H9 (cell line): ENCODE results near the gene PRRT2. TPM values are rescaled to one million over a fixed set of nuclear protein-coding genes. Genes with fewer than 3 reads are reported as not detected.
"Not testable (repeated sequence)": the region's sequence is repeated elsewhere in the genome, so short reads cannot be mapped to it uniquely, and the experiment has no call there.

Experiments used
- DNase-seq: peaks from one replicate; pipeline ENCODE4 v3.0.0-alpha.2; 2017
- H2AFZ ChIP-seq: one replicate; pipeline ENCODE4 v1.6.1; 2013; ENCODE audit warnings: mild to moderate bottlenecking, low read length, control low read depth, moderate library complexity
- H2AK5ac ChIP-seq: 2 replicates; pipeline ENCODE4 v1.6.1; 2013; ENCODE audit warnings: low read length, control low read depth, mixed read lengths; ENCODE audit not compliant: insufficient read length
- H2BK120ac ChIP-seq: one replicate; pipeline ENCODE4 v1.6.1; 2013; ENCODE audit warnings: low read depth, mild to moderate bottlenecking, low read length, control low read depth, inconsistent platforms; ENCODE audit not compliant: poor library complexity, severe bottlenecking
- H2BK12ac ChIP-seq: 2 replicates; pipeline ENCODE4 v1.6.1; 2013; ENCODE audit warnings: low read length, control low read depth, mixed read lengths, low read depth; ENCODE audit not compliant: insufficient read length
- H2BK15ac ChIP-seq: 2 replicates; pipeline ENCODE4 v1.6.1; 2013; ENCODE audit warnings: low read depth, low read length, control low read depth
- H2BK20ac ChIP-seq: one replicate; pipeline ENCODE4 v1.6.1; 2013; ENCODE audit warnings: low read depth, mild to moderate bottlenecking, low read length, control low read depth, inconsistent platforms; ENCODE audit not compliant: poor library complexity, severe bottlenecking
- H2BK5ac ChIP-seq: 2 replicates; pipeline ENCODE4 v1.6.1; 2013; ENCODE audit warnings: low read length, control low read depth, mixed read lengths; ENCODE audit not compliant: insufficient read length
- H3K14ac ChIP-seq: 2 replicates; pipeline ENCODE4 v1.6.1; 2013; ENCODE audit warnings: low read length, control low read depth; ENCODE audit not compliant: insufficient read depth
- H3K18ac ChIP-seq: 2 replicates; pipeline ENCODE4 v1.6.1; 2013; ENCODE audit warnings: low read depth, mild to moderate bottlenecking, mixed read lengths, low read length, control low read depth; ENCODE audit not compliant: insufficient read length
- H3K23ac ChIP-seq: 2 replicates; pipeline ENCODE4 v1.6.1; 2013; ENCODE audit warnings: low read length, control low read depth, mixed read lengths, low read depth; ENCODE audit not compliant: insufficient read length
- H3K23me2 ChIP-seq: 2 replicates; pipeline ENCODE4 v1.6.1; 2013; ENCODE audit warnings: low read depth, mild to moderate bottlenecking, mixed read lengths, low read length, control low read depth; ENCODE audit not compliant: insufficient read length, poor library complexity, severe bottlenecking
- H3K27ac ChIP-seq: 2 replicates; pipeline ENCODE4 v1.5.1; 2013; ENCODE audit warnings: low read length, control low read depth, mixed read lengths, low read depth; ENCODE audit not compliant: insufficient read length
- H3K27me3 ChIP-seq: 2 replicates; pipeline ENCODE4 v1.6.1; 2013; ENCODE audit warnings: low read length, control low read depth, inconsistent platforms; ENCODE audit not compliant: insufficient read depth
- H3K4ac ChIP-seq: 2 replicates; pipeline ENCODE4 v1.6.1; 2013; ENCODE audit warnings: low read depth, mild to moderate bottlenecking, control low read depth, inconsistent platforms, low read length, moderate library complexity
- H3K4me1 ChIP-seq: 2 replicates; pipeline ENCODE4 v1.6.1; 2013; ENCODE audit warnings: low read length, control low read depth, inconsistent platforms; ENCODE audit not compliant: insufficient read depth
- H3K4me2 ChIP-seq: 2 replicates; pipeline ENCODE4 v1.6.1; 2013; ENCODE audit warnings: low read length, control low read depth, mixed read lengths; ENCODE audit not compliant: insufficient read length, insufficient read depth
- H3K56ac ChIP-seq: 2 replicates; pipeline ENCODE4 v1.6.1; 2013; ENCODE audit warnings: low read depth, mild to moderate bottlenecking, mixed read lengths, low read length, control low read depth; ENCODE audit not compliant: insufficient read length
- H3K79me1 ChIP-seq: 2 replicates; pipeline ENCODE4 v1.6.1; 2013; ENCODE audit warnings: low read depth, mild to moderate bottlenecking, moderate library complexity, low read length, control low read depth, inconsistent platforms; ENCODE audit not compliant: insufficient read depth, poor library complexity, severe bottlenecking
- H3K79me2 ChIP-seq: 2 replicates; pipeline ENCODE4 v1.6.1; 2013; ENCODE audit warnings: low read length, control low read depth, inconsistent platforms; ENCODE audit not compliant: insufficient read depth
- H3K9ac ChIP-seq: 2 replicates; pipeline ENCODE4 v1.6.1; 2013; ENCODE audit warnings: low read length, control low read depth, mixed read lengths; ENCODE audit not compliant: insufficient read length; ENCODE audit errors: extremely low read depth
- H3K9me3 ChIP-seq: one replicate; pipeline ENCODE4 v1.6.1; 2013; ENCODE audit warnings: low read depth, low read length, inconsistent platforms; ENCODE audit not compliant: control insufficient read depth
- H3T11ph ChIP-seq: one replicate; pipeline ENCODE4 v1.6.1; 2013; ENCODE audit warnings: mild to moderate bottlenecking, low read length, control low read depth, inconsistent platforms
- H4K20me1 ChIP-seq: one replicate; pipeline ENCODE4 v1.6.1; 2013; ENCODE audit not compliant: control insufficient read depth, insufficient read length, insufficient read depth
- H4K5ac ChIP-seq: 2 replicates; pipeline ENCODE4 v1.6.1; 2013; ENCODE audit warnings: low read depth, mild to moderate bottlenecking, mixed read lengths, low read length, control low read depth; ENCODE audit not compliant: insufficient read length
- H4K8ac ChIP-seq: replicated peaks from 2 replicates; pipeline ENCODE4 v1.6.1; 2013; ENCODE audit warnings: low read length, control low read depth, mixed read lengths, low read depth; ENCODE audit not compliant: insufficient read length
- H4K91ac ChIP-seq: 2 replicates; pipeline ENCODE4 v1.6.1; 2013; ENCODE audit warnings: low read depth, mild to moderate bottlenecking, moderate library complexity, mixed read lengths, low read length, control low read depth; ENCODE audit not compliant: insufficient read length
- H3K27ac Mint-ChIP-seq, 3 experiments: 2 replicates in 2 of 3; 3 replicates in 1 of 3; pipeline ENCODE4 v1.8.0; 2020 to 2021; ENCODE audit warnings: mixed read lengths in 3 of 3, mild to moderate bottlenecking in 1 of 3, moderate library complexity in 1 of 3
- H3K27me3 Mint-ChIP-seq: 2 replicates; pipeline ENCODE4 v1.8.0; 2021; ENCODE audit warnings: low read depth, mild to moderate bottlenecking, moderate library complexity, mixed read lengths
- H3K36me3 Mint-ChIP-seq, 3 experiments: 2 replicates in 2 of 3; 3 replicates in 1 of 3; pipeline ENCODE4 v1.8.0; 2020 to 2021; ENCODE audit warnings: low read depth in 3 of 3, mixed read lengths in 3 of 3; ENCODE audit not compliant: insufficient read depth in 1 of 3
- H3K4me1 Mint-ChIP-seq, 2 experiments: 2 replicates each; pipeline ENCODE4 v1.8.0; 2020; ENCODE audit warnings: mixed read lengths in 2 of 2
- H3K4me3 Mint-ChIP-seq, 2 experiments: 2 replicates in 1 of 2; 3 replicates in 1 of 2; pipeline ENCODE4 v1.8.0; 2020 to 2021; ENCODE audit warnings: mild to moderate bottlenecking in 2 of 2, mixed read lengths in 2 of 2, moderate library complexity in 1 of 2
- H3K9me3 Mint-ChIP-seq, 2 experiments: 2 replicates in 1 of 2; 3 replicates in 1 of 2; pipeline ENCODE4 v1.8.0; 2020; ENCODE audit warnings: mild to moderate bottlenecking in 2 of 2, mixed read lengths in 2 of 2, moderate library complexity in 1 of 2
- WGBS: extraction: QIAGEN DNeasy Blood & Tissue Kit; methylation state at CpG from one replicate; pipeline ENCODE4 v1.1.7; 2013; ENCODE audit warnings: missing lambda C conversion rate, low lambda C conversion rate, mixed read lengths; ENCODE audit not compliant: insufficient read length; ENCODE audit errors: extremely low coverage; 5-methylcytosine and 5-hydroxymethylcytosine counted together
- total RNA-seq: library from RNA; stranded (reverse); gene quantifications from 2 replicates; pipeline ENCODE4 v1.2.1, GENCODE V29; 2021
- TF ChIP-seq, protein P1 (sequence below): fragments of 200-600 bp; sonication (generic); conservative IDR thresholded peaks from 3 replicates; pipeline ENCODE4 v1.8.0; 2021; ENCODE audit warnings: antibody characterized with exemption, mild to moderate bottlenecking

The PRRT2 gene
- total RNA-seq, 1 experiment from 2014 or later, result 14.6 TPM

DNA sequence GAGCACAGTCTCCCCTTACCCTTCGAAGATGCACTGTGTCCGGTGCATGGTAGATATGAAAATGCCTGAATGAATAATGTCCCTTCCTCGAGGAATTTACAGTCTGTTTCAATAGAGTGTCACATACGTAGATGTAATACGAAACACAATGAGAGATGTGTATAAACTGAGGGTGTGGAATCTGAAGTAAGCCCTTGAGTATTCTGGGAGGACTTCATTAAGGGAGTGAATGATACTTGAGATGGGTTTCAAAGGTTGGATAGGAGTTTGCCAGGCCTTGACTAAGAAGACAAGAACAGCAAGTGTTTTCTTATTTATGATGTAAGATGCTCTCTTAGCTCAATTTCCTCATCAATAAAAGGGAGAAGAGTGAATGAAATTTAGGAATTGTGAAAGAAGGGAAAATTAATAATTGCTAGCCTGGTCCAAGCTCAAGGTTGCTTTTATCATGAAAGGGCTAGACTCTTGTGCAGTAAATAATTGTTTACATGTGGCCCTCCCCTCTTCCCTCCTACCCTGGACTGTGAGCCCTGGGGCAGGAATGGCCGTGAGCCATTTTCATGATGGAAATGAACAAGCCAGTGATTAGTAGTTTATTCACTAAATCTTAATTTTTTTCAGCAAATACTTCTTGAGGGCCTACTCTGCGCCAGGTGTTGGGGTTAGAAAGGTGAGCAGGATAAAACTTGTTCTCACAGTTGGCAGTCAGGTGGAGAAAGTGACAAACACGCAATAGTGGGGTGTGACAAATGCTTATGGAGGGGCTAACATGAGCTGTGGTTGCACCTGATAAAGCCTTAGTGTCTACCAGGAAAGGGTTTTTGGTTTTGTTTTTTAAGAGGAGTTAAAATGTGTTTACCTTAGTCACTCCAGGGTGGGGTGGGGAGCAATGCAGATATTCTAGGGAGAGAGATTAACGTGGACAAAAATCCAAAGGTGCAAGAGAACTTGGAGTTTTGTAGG is 19.9 kb upstream of the PRRT2 start:
- Histone ChIP-seq H3K14ac (no peak overlapping the region), H2AK5ac (no peak overlapping the region), H3K9me3 (no peaks in the 10 kb centered on the region), H3K23ac (no peak overlapping the region), H2AFZ (no peak overlapping the region), H3K27me3 (no peaks in the 10 kb centered on the region), H3K4ac (no peak overlapping the region), H4K5ac (no peak overlapping the region), H4K20me1 (no peaks in the 10 kb centered on the region), H2BK5ac (no peak overlapping the region), H2BK15ac (no peak overlapping the region), H3K9ac (peak overlapping the region; percentile 73), H3K79me2 (peaks cover 36% of the 10 kb centered on the region), H2BK12ac (no peak overlapping the region), H4K8ac (no peak overlapping the region), H3K56ac (no peak overlapping the region), H3K18ac (no peak overlapping the region), H4K91ac (no peak overlapping the region), H3K4me1 (no peaks in the 10 kb centered on the region; the same call in 1 of the 2 replicates), H3K27ac (no peak overlapping the region), H3K4me2 (peak overlapping the region; percentile 64), H3K23me2 (peaks cover 5% of the 10 kb centered on the region), H3K79me1 (peaks cover 7% of the 10 kb centered on the region), H2BK120ac (no peak overlapping the region), H3T11ph (no peak overlapping the region), H2BK20ac (no peak overlapping the region)
- no CpG with 5 or more reads among the region's 9 CpGs for WGBS
- peak overlapping the region; percentile 97 to 98 for H3K4me3 Mint-ChIP-seq
- H3K27me3 Mint-ChIP-seq, result peaks cover 4% of the 10 kb centered on the region
- peaks cover 18 to 47% (median 32%) of the 10 kb centered on the region in 3 experiments; a peak in 6 of 7 replicates for H3K36me3 Mint-ChIP-seq
- H3K27ac Mint-ChIP-seq, result peak overlapping the region in 2 of 3 experiments; percentile 23 to 27; a peak in 5 of 7 replicates
- no peaks in the 10 kb centered on the region for H3K9me3 Mint-ChIP-seq
- DNase-seq, result no peak
- H3K4me1 Mint-ChIP-seq, result peaks cover 20 to 25% of the 10 kb centered on the region in 2 experiments
- TF ChIP-seq, protein P1, sequence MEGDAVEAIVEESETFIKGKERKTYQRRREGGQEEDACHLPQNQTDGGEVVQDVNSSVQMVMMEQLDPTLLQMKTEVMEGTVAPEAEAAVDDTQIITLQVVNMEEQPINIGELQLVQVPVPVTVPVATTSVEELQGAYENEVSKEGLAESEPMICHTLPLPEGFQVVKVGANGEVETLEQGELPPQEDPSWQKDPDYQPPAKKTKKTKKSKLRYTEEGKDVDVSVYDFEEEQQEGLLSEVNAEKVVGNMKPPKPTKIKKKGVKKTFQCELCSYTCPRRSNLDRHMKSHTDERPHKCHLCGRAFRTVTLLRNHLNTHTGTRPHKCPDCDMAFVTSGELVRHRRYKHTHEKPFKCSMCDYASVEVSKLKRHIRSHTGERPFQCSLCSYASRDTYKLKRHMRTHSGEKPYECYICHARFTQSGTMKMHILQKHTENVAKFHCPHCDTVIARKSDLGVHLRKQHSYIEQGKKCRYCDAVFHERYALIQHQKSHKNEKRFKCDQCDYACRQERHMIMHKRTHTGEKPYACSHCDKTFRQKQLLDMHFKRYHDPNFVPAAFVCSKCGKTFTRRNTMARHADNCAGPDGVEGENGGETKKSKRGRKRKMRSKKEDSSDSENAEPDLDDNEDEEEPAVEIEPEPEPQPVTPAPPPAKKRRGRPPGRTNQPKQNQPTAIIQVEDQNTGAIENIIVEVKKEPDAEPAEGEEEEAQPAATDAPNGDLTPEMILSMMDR, result no peak

GRCh38 chr16:29793153-29793552 is 18.8 kb upstream of the PRRT2 start:
- not testable (repeated sequence) for H2BK20ac ChIP-seq, H2BK5ac ChIP-seq, H3T11ph ChIP-seq, H3K4ac ChIP-seq, H4K91ac ChIP-seq, H4K20me1 ChIP-seq, H3K27ac ChIP-seq, H3K9me3 ChIP-seq, H2BK12ac ChIP-seq, H3K18ac ChIP-seq, H3K23me2 ChIP-seq, H3K79me1 ChIP-seq, H3K9ac ChIP-seq, H3K27me3 ChIP-seq, H3K9me3 Mint-ChIP-seq, H3K4me1 ChIP-seq, H3K56ac ChIP-seq, H2BK15ac ChIP-seq, DNase-seq, H3K14ac ChIP-seq, H4K8ac ChIP-seq, H2AK5ac ChIP-seq, H3K4me2 ChIP-seq, H3K27me3 Mint-ChIP-seq, H2AFZ ChIP-seq, H3K23ac ChIP-seq, H4K5ac ChIP-seq, H2BK120ac ChIP-seq
- H3K27ac Mint-ChIP-seq, result peak overlapping the region in 1 of 3 experiments; percentile 31; a peak in 1 of 7 replicates
- H3K36me3 Mint-ChIP-seq, result peaks cover 26 to 57% (median 42%) of the 10 kb centered on the region in 3 experiments; a peak in 6 of 7 replicates
- no CpG with 5 or more reads among the region's 18 CpGs for WGBS
- H3K4me3 Mint-ChIP-seq, result peak overlapping the region in 1 of 2 experiments; percentile 53; a peak in 1 of 5 replicates
- H3K4me1 Mint-ChIP-seq, result peaks cover 20 to 25% of the 10 kb centered on the region in 2 experiments
- H3K79me2 ChIP-seq, result peaks cover 36% of the 10 kb centered on the region
